BLaER1 (cell line): ENCODE measurements around the gene POMT2.
A peak's percentile ranks its signal among the peaks of the same experiment; 100 is the strongest.

Source experiments
- H3K27ac ChIP-seq: shearing (Covaris generic); formaldehyde crosslinking; 2 replicates; pipeline ENCODE4 v1.8.1; 2022
- H3K27me3 ChIP-seq: shearing (Covaris generic); formaldehyde crosslinking; 2 replicates; pipeline ENCODE4 v1.8.1; 2022
- H3K36me3 ChIP-seq: shearing (Covaris generic); formaldehyde crosslinking; 2 replicates; pipeline ENCODE4 v1.8.1; 2022
- H3K4me1 ChIP-seq: shearing (Covaris generic); formaldehyde crosslinking; 2 replicates; pipeline ENCODE4 v1.8.1; 2022
- H3K4me2 ChIP-seq: shearing (Covaris generic); formaldehyde crosslinking; 2 replicates; pipeline ENCODE4 v1.8.1; 2022
- H3K4me3 ChIP-seq: shearing (Covaris generic); formaldehyde crosslinking; 2 replicates; pipeline ENCODE4 v1.8.1; 2022
- H3K9ac ChIP-seq: shearing (Covaris generic); formaldehyde crosslinking; 2 replicates; pipeline ENCODE4 v1.8.1; 2022
- H3K9me3 ChIP-seq: shearing (Covaris generic); formaldehyde crosslinking; 2 replicates; pipeline ENCODE4 v1.8.1; 2022
- H4K20me1 ChIP-seq: shearing (Covaris generic); formaldehyde crosslinking; 2 replicates; pipeline ENCODE4 v1.8.1; 2022
- Cebpa-rat ChIP-seq: shearing (Covaris generic); IDR thresholded peaks from 2 replicates; pipeline ENCODE4 v1.8.1; 2022

Gene POMT2

DNA sequence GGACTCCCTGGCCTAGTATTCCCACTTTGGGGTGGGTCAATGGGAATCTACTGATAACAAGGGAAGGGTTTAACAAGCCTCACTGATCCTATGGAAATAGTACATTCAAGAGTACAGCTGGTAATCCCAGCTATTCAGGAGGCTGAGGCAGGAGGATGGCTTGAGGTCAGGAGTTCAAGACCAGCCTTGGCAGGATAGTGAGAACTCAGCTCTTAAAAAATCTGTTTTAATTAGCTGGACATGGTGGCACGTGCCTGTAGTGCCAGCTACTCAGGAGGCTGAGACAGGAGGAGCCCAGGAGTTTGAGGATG lies 4.5 kb downstream of the POMT2 start:
- TF ChIP-seq Cebpa-rat, result no peak
- H3K4me1 ChIP-seq, result peaks cover 17% of the 10 kb centered on the region

GRCh38 chr14:77314539-77315457 lies 5.9 kb downstream of the POMT2 start:
- H3K9me3 ChIP-seq, result no peaks in the 10 kb centered on the region
- H3K36me3 ChIP-seq, result no peaks in the 10 kb centered on the region
- peaks cover 14% of the 10 kb centered on the region for H3K4me1 ChIP-seq
- H3K27ac ChIP-seq, result no peak overlapping the region
- no peak for TF ChIP-seq Cebpa-rat
- peak overlapping the region; percentile 54; the same call in 1 of the 2 replicates for H3K4me2 ChIP-seq
- no peak overlapping the region for H3K9ac ChIP-seq
- H4K20me1 ChIP-seq, result no peaks in the 10 kb centered on the region
- no peak overlapping the region for H3K4me3 ChIP-seq
- no peaks in the 10 kb centered on the region for H3K27me3 ChIP-seq

More for the DNA sequence above, 4.5 kb downstream of the POMT2 start:
- no peak overlapping the region for H3K4me3 ChIP-seq
- H3K9me3 ChIP-seq, result no peaks in the 10 kb centered on the region
- no peak overlapping the region for H3K9ac ChIP-seq
- no peaks in the 10 kb centered on the region for H4K20me1 ChIP-seq
- no peaks in the 10 kb centered on the region for H3K36me3 ChIP-seq
- H3K4me2 ChIP-seq, result peak overlapping the region; percentile 54; the same call in 1 of the 2 replicates
- H3K27me3 ChIP-seq, result no peaks in the 10 kb centered on the region
- no peak overlapping the region for H3K27ac ChIP-seq

DNA sequence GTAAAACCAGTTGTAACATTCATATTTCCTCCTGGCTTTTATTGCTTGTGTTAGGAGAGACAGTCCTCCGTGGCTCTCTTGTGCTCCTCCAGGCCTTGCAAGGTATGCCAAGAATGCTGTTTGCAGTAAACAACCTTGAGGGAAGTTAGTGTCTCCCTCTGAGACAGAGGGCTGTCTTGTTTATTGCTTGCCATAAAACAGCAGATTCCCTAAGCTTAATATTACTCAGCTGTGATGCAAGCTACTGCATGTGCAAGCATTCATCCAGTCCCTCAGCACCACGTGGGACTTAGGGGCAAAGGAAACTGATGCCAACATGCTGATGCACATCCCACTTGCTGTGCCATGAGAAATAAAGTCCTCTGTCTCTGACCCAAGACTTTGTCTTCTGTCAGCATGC lies 6.6 kb downstream of the POMT2 start:
- no peaks in the 10 kb centered on the region for H3K27me3 ChIP-seq
- no peak overlapping the region for H3K4me3 ChIP-seq
- no peak overlapping the region for H3K9ac ChIP-seq
- TF ChIP-seq Cebpa-rat, result no peak
- H3K9me3 ChIP-seq, result no peaks in the 10 kb centered on the region
- H4K20me1 ChIP-seq, result no peaks in the 10 kb centered on the region
- peaks cover 14% of the 10 kb centered on the region for H3K4me1 ChIP-seq
- no peak overlapping the region for H3K27ac ChIP-seq
- H3K36me3 ChIP-seq, result no peaks in the 10 kb centered on the region
- no peak overlapping the region for H3K4me2 ChIP-seq

DNA sequence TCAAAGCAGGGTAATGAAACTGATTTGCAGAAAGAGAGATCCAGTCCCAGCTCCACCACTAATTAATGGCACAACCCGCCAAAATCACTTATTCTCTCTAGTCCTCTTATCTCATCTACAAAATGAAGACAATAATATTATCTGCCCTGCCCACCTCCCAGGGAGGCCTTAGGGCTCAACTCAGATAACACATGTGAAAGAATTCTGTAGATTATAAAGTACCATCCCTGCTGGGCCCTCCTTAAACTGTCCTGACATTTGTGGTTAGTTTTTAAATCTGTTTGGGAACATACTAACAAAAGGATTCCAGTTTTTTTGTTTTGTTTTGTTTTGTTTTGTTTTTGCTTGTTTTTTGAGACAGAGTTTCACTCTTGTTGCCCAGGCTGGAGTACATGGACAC lies 7.3 kb downstream of the POMT2 start:
- Histone ChIP-seq H4K20me1 (no peaks in the 10 kb centered on the region), H3K4me1 (peaks cover 15% of the 10 kb centered on the region), H3K4me2 (no peak overlapping the region), H3K36me3 (no peaks in the 10 kb centered on the region), H3K27me3 (no peaks in the 10 kb centered on the region), H3K4me3 (no peak overlapping the region), H3K27ac (no peak overlapping the region), H3K9ac (no peak overlapping the region), H3K9me3 (no peaks in the 10 kb centered on the region)
- no peak for TF ChIP-seq Cebpa-rat

- Histone ChIP-seq H3K4me2 (no peak overlapping the region), H3K9me3 (no peaks in the 10 kb centered on the region), H3K27me3 (no peaks in the 10 kb centered on the region), H3K4me3 (no peak overlapping the region), H3K4me1 (peaks cover 15% of the 10 kb centered on the region), H4K20me1 (no peaks in the 10 kb centered on the region), H3K27ac (no peak overlapping the region), H3K36me3 (no peaks in the 10 kb centered on the region), H3K9ac (no peak overlapping the region)
- no peak for TF ChIP-seq Cebpa-rat
These were observed 9.5 kb downstream of the POMT2 start for GRCh38 chr14:77311217-77311616.

DNA sequence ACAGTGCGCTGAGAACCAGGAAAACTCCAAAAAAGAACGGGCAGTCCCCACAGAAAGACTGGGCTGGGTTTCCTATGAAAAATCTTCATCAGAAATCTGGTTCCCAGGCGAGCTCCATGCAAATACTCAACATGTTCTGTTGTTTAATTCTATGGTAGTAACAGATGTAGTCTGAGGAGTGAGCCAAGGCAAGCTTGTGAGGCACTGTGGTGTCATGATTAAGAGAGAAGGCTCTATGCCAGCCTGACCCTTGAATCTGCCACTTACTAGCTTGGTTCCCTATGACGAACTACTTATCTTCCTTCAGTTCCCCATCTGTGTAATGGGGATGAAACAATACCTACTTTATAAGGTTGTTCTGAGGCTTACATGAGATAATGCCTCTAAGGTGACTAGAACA lies 10.7 kb downstream of the POMT2 start:
- Histone ChIP-seq H3K27me3 (no peaks in the 10 kb centered on the region), H3K4me3 (no peak overlapping the region), H3K27ac (no peak overlapping the region), H3K36me3 (0 out of 2 replicates have a peak, but pooled peaks cover 7% of the 10 kb centered on the region), H3K4me2 (no peak overlapping the region), H3K9me3 (no peaks in the 10 kb centered on the region), H3K9ac (no peak overlapping the region), H4K20me1 (no peaks in the 10 kb centered on the region), H3K4me1 (peaks cover 9% of the 10 kb centered on the region)
- no peak for TF ChIP-seq Cebpa-rat

GRCh38 chr14:77309131-77309530 lies 11.6 kb downstream of the POMT2 start:
- no peaks in the 10 kb centered on the region for H3K27me3 ChIP-seq
- H3K4me1 ChIP-seq, result peaks cover 9% of the 10 kb centered on the region
- peaks cover 11% of the 10 kb centered on the region; the same call in 1 of the 2 replicates for H3K36me3 ChIP-seq
- H3K9ac ChIP-seq, result no peak overlapping the region
- H3K9me3 ChIP-seq, result no peaks in the 10 kb centered on the region
- H4K20me1 ChIP-seq, result no peaks in the 10 kb centered on the region
- no peak for TF ChIP-seq Cebpa-rat
- H3K4me3 ChIP-seq, result no peak overlapping the region
- no peak overlapping the region for H3K27ac ChIP-seq
- peak overlapping the region; percentile 34; the same call in 1 of the 2 replicates for H3K4me2 ChIP-seq

DNA sequence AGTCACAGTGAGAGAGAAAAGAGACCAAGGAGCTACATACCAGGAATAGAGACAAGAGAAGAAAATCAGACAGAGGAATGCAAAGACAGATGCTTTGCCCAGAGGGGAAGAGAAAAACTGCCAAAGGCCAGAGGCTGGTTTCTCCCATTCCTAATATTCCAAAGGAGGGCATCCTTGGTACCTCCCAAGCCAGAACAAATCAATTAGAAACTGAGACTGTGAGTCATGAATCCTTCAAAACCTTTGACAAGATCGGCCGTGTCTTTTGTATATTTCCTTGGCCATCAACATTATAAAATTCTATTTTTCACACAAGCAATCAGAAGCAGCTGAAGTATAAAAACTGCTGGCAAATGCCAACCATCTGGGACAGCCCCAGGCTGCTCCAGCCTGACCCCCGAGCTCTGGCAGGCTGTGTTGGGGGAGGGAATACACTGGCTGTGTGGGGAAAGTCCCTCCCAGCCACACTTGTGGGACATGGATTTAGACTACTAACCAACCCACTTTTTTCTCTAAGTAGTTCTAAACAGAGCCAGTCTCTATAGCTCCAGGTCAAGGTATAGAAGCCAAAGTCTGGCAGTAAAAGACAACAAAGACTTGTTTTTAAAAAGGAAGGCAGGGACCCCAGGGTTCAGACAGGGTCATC lies 13.7 kb downstream of the POMT2 start:
- Histone ChIP-seq H3K27me3 (no peaks in the 10 kb centered on the region), H4K20me1 (no peaks in the 10 kb centered on the region), H3K9me3 (no peaks in the 10 kb centered on the region), H3K4me3 (no peak overlapping the region), H3K4me1 (peaks cover 9% of the 10 kb centered on the region), H3K36me3 (peaks cover 16% of the 10 kb centered on the region; the same call in 1 of the 2 replicates), H3K4me2 (no peak overlapping the region), H3K27ac (no peak overlapping the region), H3K9ac (no peak overlapping the region)
- no peak for TF ChIP-seq Cebpa-rat

GRCh38 chr14:77306416-77306815 lies 14.3 kb downstream of the POMT2 start:
- Histone ChIP-seq H4K20me1 (no peaks in the 10 kb centered on the region), H3K27me3 (no peaks in the 10 kb centered on the region), H3K9ac (no peak overlapping the region), H3K4me1 (peaks cover 9% of the 10 kb centered on the region), H3K9me3 (no peaks in the 10 kb centered on the region), H3K36me3 (peaks cover 16% of the 10 kb centered on the region; the same call in 1 of the 2 replicates), H3K4me2 (no peak overlapping the region), H3K4me3 (no peak overlapping the region), H3K27ac (no peak overlapping the region)
- TF ChIP-seq Cebpa-rat, result no peak

DNA sequence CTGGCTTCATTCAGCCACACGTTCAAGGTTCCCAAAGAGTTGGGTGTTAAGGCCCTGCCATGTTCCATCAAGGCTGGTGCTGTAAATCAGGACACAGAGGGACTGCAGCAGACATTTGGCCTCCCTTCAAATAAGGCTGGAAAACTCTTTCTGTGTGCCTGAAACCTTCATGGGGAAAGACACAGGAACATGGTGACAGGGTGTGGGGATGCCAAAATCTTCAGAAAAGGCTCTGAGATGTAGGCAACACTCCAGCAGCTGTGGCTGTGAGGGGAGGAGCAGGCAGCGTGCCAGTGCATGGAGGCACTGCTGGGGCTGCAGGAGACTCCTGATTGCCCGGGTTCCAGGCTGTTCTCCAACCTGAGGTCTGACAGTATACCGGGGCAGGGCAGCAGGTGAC lies 15.0 kb downstream of the POMT2 start:
- H3K9ac ChIP-seq, result no peak overlapping the region

More for the DNA sequence above, 15.0 kb downstream of the POMT2 start:
- TF ChIP-seq Cebpa-rat, result no peak
- no peak overlapping the region for H3K27ac ChIP-seq
- H3K9me3 ChIP-seq, result no peaks in the 10 kb centered on the region
- no peak overlapping the region for H3K4me2 ChIP-seq
- H3K4me3 ChIP-seq, result no peak overlapping the region
- no peaks in the 10 kb centered on the region for H4K20me1 ChIP-seq
- H3K27me3 ChIP-seq, result no peaks in the 10 kb centered on the region
- H3K36me3 ChIP-seq, result peaks cover 16% of the 10 kb centered on the region; the same call in 1 of the 2 replicates
- H3K4me1 ChIP-seq, result peaks cover 9% of the 10 kb centered on the region
